Activated effector memory CD4-positive, alpha-beta T cell treated with anti-CD3 and anti-CD28 coated beads, Interleukin-2, amount 50 U/mL, for 16 hours (primary cell): ENCODE results near the gene PLXNB1.
"Not testable (repeated sequence)": the region's sequence is repeated elsewhere in the genome, so short reads cannot be mapped to it uniquely, and the experiment has no call there.

Experiments
- DNase-seq: peaks from one replicate; pipeline ENCODE4 v3.0.0-alpha.2; 2020

The PLXNB1 gene

GRCh38 chr3:48405343-48405881 lies 24.5 kb downstream of the PLXNB1 start:
- DNase-seq: peak; percentile 61

- DNase-seq: peak; percentile 36
Measured at GRCh38 chr3:48404440-48405342, 25.2 kb downstream of the PLXNB1 start.

- peak; percentile 52 for DNase-seq
Measured at GRCh38 chr3:48403533-48404439, 26.1 kb downstream of the PLXNB1 start.

GRCh38 chr3:48402907-48403306 lies 27.0 kb downstream of the PLXNB1 start:
- no peak for DNase-seq

GRCh38 chr3:48402281-48402732 lies 27.6 kb downstream of the PLXNB1 start:
- DNase-seq: peak; percentile 39

GRCh38 chr3:48401434-48401901 lies 28.4 kb downstream of the PLXNB1 start:
- not testable (repeated sequence) for DNase-seq

- DNase-seq: peak; percentile 85
Measured at GRCh38 chr3:48400824-48401433, 29.0 kb downstream of the PLXNB1 start.

- DNase-seq: no peak
Measured at GRCh38 chr3:48399387-48400172, 30.3 kb downstream of the PLXNB1 start.

- DNase-seq: no peak
Measured at GRCh38 chr3:48398701-48399386, 31.0 kb downstream of the PLXNB1 start.

- DNase-seq: no peak
Measured at GRCh38 chr3:48397767-48398681, 31.9 kb downstream of the PLXNB1 start.

- peak; percentile 55 for DNase-seq
Measured at GRCh38 chr3:48395714-48396113, 34.2 kb downstream of the PLXNB1 start.

- no peak for DNase-seq
Measured at GRCh38 chr3:48394391-48394790, 35.5 kb downstream of the PLXNB1 start.

- DNase-seq: no peak
Measured at GRCh38 chr3:48388966-48389365, 40.9 kb downstream of the PLXNB1 start.

GRCh38 chr3:48387634-48388033 lies 42.3 kb downstream of the PLXNB1 start:
- DNase-seq: no peak

GRCh38 chr3:48372862-48373435 lies 56.9 kb downstream of the PLXNB1 start:
- no peak for DNase-seq

GRCh38 chr3:48372377-48372770 lies 57.5 kb downstream of the PLXNB1 start:
- no peak for DNase-seq

GRCh38 chr3:48371651-48372376 lies 58.1 kb downstream of the PLXNB1 start, which contains the start of gene FBXW12:
TSS of gene FBXW12 (plus strand) at chr3:48372219. CDS start at chr3:48372768, 549 bp downstream.
- DNase-seq: no peak

- no peak for DNase-seq
Measured at GRCh38 chr3:48370333-48370713, 59.6 kb downstream of the PLXNB1 start.
